Activated CD4-positive, alpha-beta memory T cell treated with anti-CD3 and anti-CD28 coated beads for 36 hours (primary cell): ENCODE results near the gene PPDPF. TPM values are rescaled to one million over a fixed set of nuclear protein-coding genes. Genes with fewer than 3 reads are reported as not detected.

Experiments used
- CTCF ChIA-PET: fragments of 350-600 bp; sonication (Branson Sonifier 250); formaldehyde crosslinking; loops from one replicate; lab custom pipeline; 2021; ENCODE audit warnings: antibody characterized with exemption, inconsistent platforms; lab: Charles Lee
- POLR2A ChIA-PET: fragments of 350-600 bp; sonication (Branson Sonifier 250); formaldehyde crosslinking; loops from one replicate; lab custom pipeline; 2021; ENCODE audit warnings: antibody characterized with exemption; lab: Charles Lee
- DNase-seq: peaks from one replicate; pipeline ENCODE4 v3.0.0-alpha.2; 2020
- H3K27ac Mint-ChIP-seq: one replicate; pipeline ENCODE4 v1.8.0; 2021; ENCODE audit warnings: mixed read lengths
- H3K27me3 Mint-ChIP-seq: one replicate; pipeline ENCODE4 v1.8.0; 2021; ENCODE audit warnings: mixed read lengths
- H3K36me3 Mint-ChIP-seq: one replicate; pipeline ENCODE4 v1.8.0; 2021; ENCODE audit warnings: mixed read lengths
- H3K4me1 Mint-ChIP-seq: one replicate; pipeline ENCODE4 v1.8.0; 2021; ENCODE audit warnings: low read depth, mixed read lengths
- H3K4me3 Mint-ChIP-seq: one replicate; pipeline ENCODE4 v1.8.0; 2021; ENCODE audit warnings: mild to moderate bottlenecking, mixed read lengths
- H3K9me3 Mint-ChIP-seq: one replicate; pipeline ENCODE4 v1.8.0; 2021; ENCODE audit warnings: mixed read lengths
- intact Hi-C: fragments of 100-400 bp; cut with micrococcal nuclease; formaldehyde crosslinking; loops from one replicate; pipeline ENCODE4 v1.15.1; 2023
- total RNA-seq, 2 experiments: library from RNA; stranded (reverse); gene quantifications; one replicate each; pipeline ENCODE4 v1.2.3, GENCODE V29; 2021

PPDPF gene
- total RNA-seq, 2 experiments from 2014 or later, result 191 to 201 TPM

DNA sequence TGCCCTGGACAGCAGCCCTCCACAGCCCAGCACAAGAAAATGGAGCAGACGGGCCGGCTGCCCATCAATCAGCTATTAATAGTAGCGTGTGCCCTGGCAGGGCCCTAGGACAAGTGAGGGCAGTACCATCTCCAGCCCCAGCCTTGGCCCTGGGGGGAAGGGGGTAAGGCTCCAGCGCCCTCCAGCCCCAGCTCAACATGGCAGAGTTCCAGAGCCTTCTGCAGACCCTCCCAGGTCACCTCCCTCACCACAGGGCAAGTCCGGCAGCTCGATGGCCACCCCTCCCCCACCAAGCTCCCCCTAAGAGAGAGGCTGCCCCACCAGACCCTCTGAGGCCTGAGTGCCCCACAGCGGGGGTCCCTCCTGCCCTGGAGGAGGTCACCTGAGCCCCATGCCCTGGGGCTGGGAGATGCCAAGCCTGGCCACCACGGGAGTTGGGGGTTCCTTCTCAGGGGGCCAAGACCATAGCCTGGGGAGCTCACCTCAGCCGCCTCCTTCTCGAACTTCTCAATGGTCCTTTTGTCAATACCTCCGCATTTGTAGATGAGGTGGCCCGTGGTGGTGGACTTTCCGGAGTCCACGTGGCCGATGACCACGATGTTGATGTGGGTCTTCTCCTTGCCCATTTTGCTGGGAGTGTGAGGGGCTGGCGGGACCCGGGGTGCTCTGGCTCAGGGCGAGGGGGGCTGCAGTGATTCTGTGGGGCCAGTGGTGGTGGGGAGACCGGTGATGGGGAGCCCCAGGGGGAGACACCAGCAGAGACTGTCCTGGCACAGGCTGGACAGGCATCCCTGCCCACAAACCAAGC lies 23.2 kb upstream of the PPDPF start:
- no peak overlapping the region for H3K4me3 Mint-ChIP-seq
- ChIA-PET CTCF (interaction anchor here (0.8 to 2.8 kb wide), 16 partner anchors 10 to 623 kb away, joined by 3 to 14 read pairs (median 4); partner anchors contain the start of genes PPDPF and PTK6), POLR2A (interaction anchor here (0.5 to 1.6 kb wide), 3 partner anchors 14 to 40 kb away, joined by 3 to 4 read pairs (median 3); partner anchors contain the start of genes PPDPF and PTK6)
- H3K9me3 Mint-ChIP-seq, result no peaks in the 10 kb centered on the region
- no peaks in the 10 kb centered on the region for H3K4me1 Mint-ChIP-seq
- H3K27ac Mint-ChIP-seq, result no peak overlapping the region
- intact Hi-C loops, result no loop called here
- H3K27me3 Mint-ChIP-seq, result peaks cover 18% of the 10 kb centered on the region
- H3K36me3 Mint-ChIP-seq, result no peaks in the 10 kb centered on the region
- no peak for DNase-seq

DNA sequence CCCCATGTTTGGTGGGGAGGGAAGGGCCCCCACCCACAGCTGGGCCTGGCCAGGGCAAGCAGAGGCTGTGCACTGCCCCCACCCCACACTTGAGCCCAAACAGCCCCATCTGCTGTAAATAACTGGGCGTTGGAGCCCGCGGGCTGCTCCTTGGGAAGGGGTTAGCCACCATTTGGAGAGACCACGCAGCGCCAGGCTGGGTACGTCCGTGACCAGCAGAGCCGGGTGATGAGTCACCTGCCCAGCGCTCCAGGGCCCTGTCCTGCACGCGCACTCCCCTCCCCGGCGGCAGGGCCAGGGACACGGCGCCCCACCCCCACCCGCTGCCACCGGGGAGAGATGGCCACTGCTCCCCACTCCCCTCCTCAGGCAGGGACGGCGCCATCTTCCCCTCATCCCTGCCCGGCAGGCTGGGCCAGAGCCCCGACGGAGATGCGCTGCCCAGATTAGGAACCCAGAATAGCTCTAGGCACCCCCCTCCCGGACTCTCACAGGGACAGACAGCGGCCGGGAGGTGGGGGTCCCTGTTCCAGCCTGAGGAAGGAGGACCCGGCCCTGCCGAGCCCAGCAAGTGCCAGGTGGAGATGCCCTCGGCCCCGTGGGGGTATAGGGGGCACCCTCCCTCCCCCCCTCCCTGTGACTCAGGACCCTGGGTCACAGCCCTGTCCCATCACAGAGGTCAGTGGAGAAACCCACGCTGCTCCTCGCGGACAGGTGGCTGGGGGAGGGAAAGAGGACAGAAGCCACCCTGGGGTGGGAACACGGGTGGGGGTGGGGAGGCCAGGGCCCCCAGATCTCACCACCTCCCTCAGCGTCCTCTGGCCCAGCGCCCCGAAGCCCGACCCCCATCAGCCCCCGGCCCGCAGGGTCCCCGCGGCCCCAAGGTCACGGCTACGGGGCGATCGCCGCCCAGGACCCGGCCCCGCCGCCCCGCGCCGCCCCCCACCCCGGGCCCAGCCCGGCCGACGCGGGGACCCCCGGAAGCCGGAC lies 22.3 kb upstream of the PPDPF start:
- CTCF ChIA-PET, result interaction anchor here (0.6 to 2.8 kb wide), 5 partner anchors 14 to 622 kb away, joined by 3 to 11 read pairs (median 7); partner anchors contain the start of gene PTK6
- intact Hi-C loops, result no loop called here

DNA sequence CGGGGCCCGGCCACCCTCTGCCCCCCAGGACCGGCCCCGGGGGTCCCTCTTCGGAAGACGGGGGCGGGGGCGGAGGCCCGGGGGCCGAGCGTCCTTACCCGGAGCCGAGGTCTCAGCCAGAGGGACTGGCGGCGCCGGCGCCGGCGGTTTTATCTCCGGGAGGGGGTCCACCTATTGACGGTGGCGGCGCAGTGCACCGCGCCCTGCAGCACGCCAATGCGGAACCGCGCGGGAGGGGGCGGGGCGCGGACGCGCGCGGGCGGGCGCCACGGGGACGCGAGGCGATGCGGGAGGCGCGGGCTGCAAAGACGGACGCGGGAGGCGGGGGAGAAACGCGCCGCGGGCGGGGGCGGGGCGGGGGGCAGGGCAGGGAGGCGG lies 21.6 kb upstream of the PPDPF start, which contains the start of gene EEF1A2:
Gene EEF1A2, minus strand, starts transcription at position 124 of the 378 bp plus-strand sequence. CDS start 1,320 bp downstream, outside the sequence.
- peaks cover 4% of the 10 kb centered on the region for H3K9me3 Mint-ChIP-seq
- intact Hi-C loops, result no loop called here
- no peak within 1 kb of the TSS for H3K27ac Mint-ChIP-seq
- CTCF ChIA-PET, result no interaction called here
- DNase-seq, result peak; percentile 40
- H3K27me3 Mint-ChIP-seq, result peaks cover 18% of the 10 kb centered on the region
- no peaks in the 10 kb centered on the region for H3K36me3 Mint-ChIP-seq
- POLR2A ChIA-PET, result no interaction called here
- no peaks in the 10 kb centered on the region for H3K4me1 Mint-ChIP-seq
- no peak within 1 kb of the TSS for H3K4me3 Mint-ChIP-seq

More for the DNA sequence above, 22.3 kb upstream of the PPDPF start:
- POLR2A ChIA-PET, result no interaction called here
- no peaks in the 10 kb centered on the region for H3K4me1 Mint-ChIP-seq
- H3K4me3 Mint-ChIP-seq, result no peak overlapping the region
- peaks cover 18% of the 10 kb centered on the region for H3K27me3 Mint-ChIP-seq
- no peak for DNase-seq
- no peaks in the 10 kb centered on the region for H3K36me3 Mint-ChIP-seq
- no peak overlapping the region for H3K27ac Mint-ChIP-seq
- H3K9me3 Mint-ChIP-seq, result no peaks in the 10 kb centered on the region

DNA sequence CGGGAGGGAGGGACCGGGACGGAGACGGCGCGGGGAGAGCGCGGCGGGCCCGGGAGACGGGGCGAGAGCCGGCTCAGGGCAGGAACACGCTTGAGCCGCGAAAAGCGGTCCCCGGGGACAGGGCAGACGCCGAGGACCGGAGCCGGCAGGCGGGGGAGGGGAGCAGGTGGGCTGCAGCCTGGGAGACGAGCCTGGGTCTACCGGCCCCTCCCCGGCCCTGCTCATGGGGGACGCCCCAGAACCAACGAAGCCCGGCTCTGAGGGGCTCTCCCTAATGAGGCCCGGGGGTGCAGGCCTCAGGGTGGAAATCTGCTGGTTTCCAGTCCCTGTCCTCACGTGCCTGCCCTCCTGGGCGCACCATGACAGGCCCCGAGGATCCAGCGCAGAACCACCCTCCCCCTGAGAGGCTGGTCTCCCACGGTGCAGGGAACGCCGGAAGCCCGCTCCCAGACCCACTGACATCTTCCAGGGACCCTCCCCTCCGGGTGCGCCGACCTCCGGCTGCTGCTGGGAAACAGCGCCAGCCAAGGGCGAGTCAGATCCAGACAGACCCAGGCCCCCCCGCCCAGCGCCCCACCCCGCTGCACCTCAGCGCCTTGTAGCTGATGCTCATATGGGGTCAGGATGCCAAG lies 21.1 kb upstream of the PPDPF start:
- Mint-ChIP-seq H3K27me3 (peaks cover 21% of the 10 kb centered on the region), H3K36me3 (peaks cover 1% of the 10 kb centered on the region), H3K9me3 (peaks cover 8% of the 10 kb centered on the region), H3K4me3 (no peak overlapping the region), H3K4me1 (no peaks in the 10 kb centered on the region), H3K27ac (no peak overlapping the region)
- CTCF ChIA-PET, result no interaction called here
- DNase-seq, result no peak
- POLR2A ChIA-PET, result no interaction called here
- intact Hi-C loops, result no loop called here

DNA sequence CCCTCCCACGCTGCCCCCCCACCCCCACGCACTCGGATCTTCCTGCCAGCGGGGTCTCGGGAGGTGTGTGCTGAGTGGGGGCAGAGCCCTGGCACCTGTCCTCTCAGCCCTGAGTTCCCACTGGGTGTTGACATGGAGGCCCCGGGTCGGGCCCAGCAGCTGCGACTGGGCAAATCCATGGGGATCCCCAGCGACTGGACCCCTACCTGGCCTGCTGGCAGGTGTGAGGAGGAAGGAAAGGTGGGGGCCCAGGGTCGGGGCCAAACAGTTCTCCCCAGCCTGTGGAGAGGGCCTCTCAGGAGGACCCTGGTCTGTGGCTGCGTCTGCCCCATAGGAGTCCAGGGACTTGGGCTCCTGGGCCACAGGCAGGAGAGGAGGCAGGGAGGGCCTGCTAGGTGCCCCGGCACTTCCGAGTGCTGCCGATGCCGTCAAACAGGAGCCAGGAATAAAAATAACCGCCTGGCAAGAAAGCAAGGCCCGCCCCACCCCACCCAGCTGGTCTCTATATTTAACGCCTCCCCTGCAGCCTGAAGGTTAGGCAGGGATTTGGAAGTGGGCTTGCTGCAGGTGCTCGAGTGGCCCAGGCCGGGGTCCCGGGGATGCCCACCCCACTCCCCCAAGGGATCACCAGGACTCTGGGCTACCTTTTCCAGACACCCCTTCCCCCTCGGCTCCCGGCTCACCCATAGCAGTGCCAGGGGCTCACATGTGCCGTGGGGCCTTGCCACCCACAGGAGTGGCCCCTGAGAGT lies 20.2 kb upstream of the PPDPF start:
- CTCF ChIA-PET, result no interaction called here
- Mint-ChIP-seq H3K36me3 (peaks cover 5% of the 10 kb centered on the region), H3K9me3 (peaks cover 17% of the 10 kb centered on the region), H3K27ac (no peak overlapping the region), H3K4me1 (no peaks in the 10 kb centered on the region), H3K4me3 (no peak overlapping the region), H3K27me3 (peaks cover 26% of the 10 kb centered on the region)
- DNase-seq, result no peak
- intact Hi-C loops, result no loop called here
- POLR2A ChIA-PET, result no interaction called here

DNA sequence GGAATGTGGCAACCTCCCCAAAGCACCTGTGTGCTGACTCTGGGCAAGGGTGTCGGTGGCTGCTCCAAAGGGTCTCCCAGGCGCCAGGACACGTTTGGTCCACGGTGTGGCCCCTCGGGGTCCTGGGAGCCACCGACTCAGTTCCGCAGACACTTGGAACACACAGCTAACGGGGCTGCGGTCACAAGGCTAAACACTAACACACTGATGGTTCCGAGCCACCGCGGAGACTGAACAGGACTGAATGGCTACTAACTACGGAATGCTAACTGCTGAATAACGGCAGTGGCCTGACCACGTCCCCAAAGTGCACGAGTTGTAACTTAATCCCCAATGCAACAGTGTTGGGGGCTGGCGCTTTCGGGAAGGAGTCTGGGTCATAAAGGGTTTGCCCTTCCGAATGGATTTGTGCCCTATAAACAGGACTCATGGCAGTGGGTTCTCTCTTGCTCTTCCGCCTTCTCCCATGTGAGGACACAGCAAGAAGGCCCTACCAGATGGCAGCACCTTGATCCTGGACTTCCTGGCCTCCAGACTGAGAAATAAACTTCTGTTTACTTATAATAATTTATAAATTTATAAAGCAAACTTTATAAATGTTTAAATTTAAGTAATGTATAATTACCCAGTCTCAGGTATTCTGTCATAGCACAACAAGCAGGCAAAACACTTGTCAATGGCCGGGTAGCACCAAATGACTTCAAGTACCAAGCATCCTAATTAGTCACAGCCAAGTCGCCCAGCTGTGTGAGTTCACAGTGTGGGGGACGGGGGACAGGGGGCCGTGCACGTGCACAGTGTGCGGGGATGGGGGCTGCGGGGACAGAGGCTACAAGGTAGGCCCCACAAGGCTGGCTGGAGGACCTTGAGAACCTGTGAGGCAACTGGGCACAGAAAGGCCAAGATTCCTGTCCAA lies 19.4 kb upstream of the PPDPF start:
- CTCF ChIA-PET, result no interaction called here
- Mint-ChIP-seq H3K4me1 (no peaks in the 10 kb centered on the region), H3K36me3 (peaks cover 5% of the 10 kb centered on the region), H3K27me3 (peaks cover 26% of the 10 kb centered on the region), H3K9me3 (peaks cover 17% of the 10 kb centered on the region), H3K27ac (no peak overlapping the region), H3K4me3 (no peak overlapping the region)
- POLR2A ChIA-PET, result no interaction called here
- DNase-seq, result no peak
- intact Hi-C loops, result no loop called here

DNA sequence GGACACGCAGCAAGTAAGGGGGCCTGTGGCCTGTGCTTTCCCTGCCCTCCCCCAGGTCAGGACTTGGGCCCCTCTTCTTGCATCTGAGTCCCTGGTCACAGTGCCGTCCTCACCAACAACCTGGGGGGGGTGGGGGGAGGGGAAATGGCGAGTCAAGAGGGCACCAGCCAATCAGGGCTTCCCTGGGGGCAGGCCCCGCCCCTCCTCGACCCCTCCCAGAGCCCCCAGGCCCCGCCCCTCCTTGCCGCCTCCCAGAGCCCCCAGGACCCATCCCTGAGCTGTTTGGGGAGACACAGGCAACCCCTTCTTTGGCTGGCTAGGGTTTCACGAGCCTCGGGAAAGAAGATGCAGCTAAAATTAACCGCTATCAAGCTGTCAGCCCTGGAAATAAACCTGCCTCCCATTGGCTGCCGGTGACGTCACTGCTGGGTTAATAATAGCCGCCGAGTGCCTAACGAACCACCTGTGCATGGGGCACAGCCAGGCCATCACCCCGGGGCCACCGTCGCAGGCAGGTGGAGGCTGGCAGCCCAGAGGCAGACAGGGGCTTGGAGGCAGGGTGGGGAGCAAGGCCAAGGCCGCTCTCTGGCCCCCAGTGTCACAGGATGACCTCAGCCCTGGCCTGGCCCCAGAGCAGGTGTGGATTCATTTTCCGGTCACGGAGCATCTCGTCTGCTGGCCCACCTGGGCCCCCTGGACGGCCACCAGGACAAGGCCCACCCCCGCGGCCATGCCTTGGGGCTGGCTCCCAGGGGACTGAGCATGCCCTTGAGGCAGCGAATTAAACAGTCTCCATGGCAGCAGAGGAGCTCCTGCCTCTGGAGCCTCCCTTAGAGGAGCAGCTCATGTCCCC lies 18.5 kb upstream of the PPDPF start:
- Mint-ChIP-seq H3K9me3 (peaks cover 17% of the 10 kb centered on the region), H3K27ac (no peak overlapping the region), H3K4me3 (no peak overlapping the region), H3K36me3 (peaks cover 5% of the 10 kb centered on the region), H3K27me3 (peaks cover 28% of the 10 kb centered on the region), H3K4me1 (no peaks in the 10 kb centered on the region)
- POLR2A ChIA-PET, result no interaction called here
- DNase-seq, result no peak
- CTCF ChIA-PET, result no interaction called here
- intact Hi-C loops, result no loop called here

DNA sequence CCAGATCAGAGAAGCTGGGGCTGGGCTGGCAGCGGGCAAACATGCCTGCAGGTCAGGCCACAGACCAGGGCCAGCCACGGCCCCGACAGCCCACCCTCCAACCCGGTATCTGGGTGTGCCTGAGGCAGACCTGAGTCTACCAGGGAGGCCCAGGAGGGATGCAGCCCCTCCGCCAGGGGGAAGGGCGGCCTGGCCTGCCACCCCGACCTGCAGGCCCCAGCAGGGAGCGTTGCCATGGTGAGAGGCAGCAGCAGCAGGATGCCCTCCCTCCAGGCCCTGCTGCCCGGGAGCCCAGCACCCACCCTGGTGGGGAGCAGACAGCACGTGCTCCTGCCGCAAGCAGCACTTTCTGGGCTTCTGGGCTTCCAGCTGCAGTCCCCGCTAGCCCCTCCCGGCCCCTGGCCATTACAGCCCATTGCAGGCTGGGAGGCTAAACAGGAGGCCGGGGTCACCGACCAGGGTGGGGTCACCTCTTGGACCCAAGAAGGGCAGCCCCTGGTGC lies 17.8 kb upstream of the PPDPF start:
- peaks cover 27% of the 10 kb centered on the region for H3K27me3 Mint-ChIP-seq
- H3K4me3 Mint-ChIP-seq, result no peak overlapping the region
- H3K9me3 Mint-ChIP-seq, result peaks cover 17% of the 10 kb centered on the region
- CTCF ChIA-PET, result interaction anchor here (1.6 kb wide), 1 partner anchor 18 kb away, joined by 4 read pairs; the partner anchor contains the start of gene PPDPF
- intact Hi-C loops, result no loop called here
- H3K36me3 Mint-ChIP-seq, result peaks cover 5% of the 10 kb centered on the region
- H3K27ac Mint-ChIP-seq, result no peak overlapping the region
- H3K4me1 Mint-ChIP-seq, result peaks cover under 1% of the 10 kb centered on the region
- no peak for DNase-seq
- POLR2A ChIA-PET, result no interaction called here

DNA sequence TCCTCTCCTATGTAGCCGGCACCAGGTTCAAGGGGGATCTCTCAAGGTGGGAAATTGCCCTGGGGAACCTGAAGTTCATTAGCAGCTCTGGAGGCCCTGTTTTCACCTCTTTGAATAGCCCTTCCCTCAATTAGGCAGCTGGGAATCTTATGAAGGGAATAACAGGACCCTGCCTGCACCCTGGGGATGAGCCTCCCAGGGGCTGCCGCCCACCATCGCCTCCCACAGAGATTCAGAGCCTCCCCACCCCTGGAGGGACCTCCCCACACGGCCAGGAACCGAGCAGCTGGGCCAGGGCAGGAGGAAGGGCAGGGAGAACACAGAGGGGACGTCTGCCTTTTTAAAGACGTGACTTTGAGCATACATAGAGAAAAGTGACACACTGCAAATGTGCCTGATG lies 17.0 kb upstream of the PPDPF start:
- H3K4me1 Mint-ChIP-seq, result peaks cover 4% of the 10 kb centered on the region
- H3K27ac Mint-ChIP-seq, result no peak overlapping the region
- H3K36me3 Mint-ChIP-seq, result peaks cover 5% of the 10 kb centered on the region
- intact Hi-C loops, result no loop called here
- DNase-seq, result no peak
- ChIA-PET CTCF (interaction anchor here (1.6 kb wide), 1 partner anchor 17 kb away, joined by 4 read pairs; the partner anchor contains the start of gene PPDPF), POLR2A (no interaction called here)
- peaks cover 17% of the 10 kb centered on the region for H3K9me3 Mint-ChIP-seq
- no peak overlapping the region for H3K4me3 Mint-ChIP-seq
- peaks cover 31% of the 10 kb centered on the region for H3K27me3 Mint-ChIP-seq

DNA sequence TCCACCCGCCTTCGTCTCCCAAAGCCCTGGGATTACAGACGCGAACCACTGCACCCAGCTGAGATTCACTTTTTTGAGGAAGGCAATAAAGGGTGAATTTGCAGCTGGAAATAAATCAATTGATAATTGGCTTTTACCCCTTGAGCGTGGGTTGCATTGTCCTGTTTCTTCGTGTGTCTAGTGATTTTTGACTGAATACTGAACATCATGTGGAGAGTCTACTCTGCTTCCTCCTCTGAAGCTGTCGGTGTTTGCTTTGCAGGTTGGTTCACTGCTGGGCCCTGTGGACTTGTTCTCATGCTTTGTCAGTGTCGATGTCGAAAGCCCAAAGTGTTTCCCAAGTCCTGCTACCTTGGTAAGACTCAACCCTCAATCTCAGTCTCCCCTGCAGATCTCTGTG lies 15.9 kb upstream of the PPDPF start:
- no peak for DNase-seq
- H3K27ac Mint-ChIP-seq, result no peak overlapping the region
- H3K9me3 Mint-ChIP-seq, result peaks cover 17% of the 10 kb centered on the region
- peaks cover 37% of the 10 kb centered on the region for H3K27me3 Mint-ChIP-seq
- CTCF ChIA-PET, result no interaction called here
- intact Hi-C loops, result no loop called here
- POLR2A ChIA-PET, result no interaction called here
- H3K36me3 Mint-ChIP-seq, result peaks cover 5% of the 10 kb centered on the region
- H3K4me1 Mint-ChIP-seq, result peaks cover 4% of the 10 kb centered on the region
- no peak overlapping the region for H3K4me3 Mint-ChIP-seq
